ENCODE data around the gene PARS2. TPM values are rescaled to one million over a fixed set of nuclear protein-coding genes. Genes with fewer than 3 reads are reported as not detected.
"Not testable (repeated sequence)": the region's sequence is repeated elsewhere in the genome, so short reads cannot be mapped to it uniquely, and the experiment has no call there.

PARS2 gene
- total RNA-seq, 1 experiment from 2014 or later: 17.2 TPM

GRCh38 chr1:54781023-54781723 lies 16.9 kb upstream of the PARS2 start:
- no peak for DNase-seq (ENCODE audit: low spot score)
- in situ Hi-C loops (cut with HindIII; ENCODE audit: low sequenced_read_pairs): no loop called here

- in situ Hi-C loops (cut with HindIII; ENCODE audit: low sequenced_read_pairs): no loop called here
- DNase-seq (ENCODE audit: low spot score): no peak
Measured at GRCh38 chr1:54777431-54777830, 13.1 kb upstream of the PARS2 start.

- DNase-seq (ENCODE audit: low spot score): no peak
- in situ Hi-C loops (cut with HindIII; ENCODE audit: low sequenced_read_pairs): no loop called here
Measured at GRCh38 chr1:54777011-54777410, 12.7 kb upstream of the PARS2 start.

GRCh38 chr1:54775828-54776721 lies 11.8 kb upstream of the PARS2 start:
- in situ Hi-C loops (cut with HindIII; ENCODE audit: low sequenced_read_pairs); DNase-seq (ENCODE audit: low spot score): not testable (repeated sequence)

- peak; percentile 10 for DNase-seq (ENCODE audit: low spot score)
- in situ Hi-C loops (cut with HindIII; ENCODE audit: low sequenced_read_pairs): no loop called here
Measured at GRCh38 chr1:54774820-54775498, 10.6 kb upstream of the PARS2 start.

GRCh38 chr1:54772951-54773350 lies 8.6 kb upstream of the PARS2 start:
- in situ Hi-C loops (cut with HindIII; ENCODE audit: low sequenced_read_pairs): no loop called here

DNA sequence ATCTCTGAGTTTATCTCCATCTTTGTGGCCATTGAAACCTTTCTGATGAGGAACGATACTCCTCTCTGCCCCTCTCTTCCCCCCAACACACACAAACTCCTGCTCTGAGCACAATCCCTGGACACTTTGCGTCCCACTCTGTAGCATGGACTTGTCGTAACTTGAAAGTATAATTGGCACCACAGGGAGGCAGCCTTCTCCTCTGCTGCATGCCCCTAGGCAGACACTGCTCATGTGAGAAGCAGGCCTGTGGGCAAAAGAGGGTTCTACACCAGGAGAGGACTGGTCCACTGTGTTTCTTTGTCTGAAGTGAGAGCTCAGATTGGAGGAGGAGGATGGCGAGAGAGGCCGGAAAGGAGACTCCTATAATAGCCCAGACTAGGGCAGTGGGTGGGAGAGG lies 3.8 kb upstream of the PARS2 start:
- in situ Hi-C loops (cut with HindIII; ENCODE audit: low sequenced_read_pairs): no loop called here
- no peak for DNase-seq (ENCODE audit: low spot score)

More at GRCh38 chr1:54772951-54773350, 8.6 kb upstream of the PARS2 start:
- DNase-seq (ENCODE audit: low spot score): no peak

GRCh38 chr1:54767526-54767925 lies 3.2 kb upstream of the PARS2 start:
- in situ Hi-C loops (cut with HindIII; ENCODE audit: low sequenced_read_pairs): no loop called here
- no peak for DNase-seq (ENCODE audit: low spot score)

DNA sequence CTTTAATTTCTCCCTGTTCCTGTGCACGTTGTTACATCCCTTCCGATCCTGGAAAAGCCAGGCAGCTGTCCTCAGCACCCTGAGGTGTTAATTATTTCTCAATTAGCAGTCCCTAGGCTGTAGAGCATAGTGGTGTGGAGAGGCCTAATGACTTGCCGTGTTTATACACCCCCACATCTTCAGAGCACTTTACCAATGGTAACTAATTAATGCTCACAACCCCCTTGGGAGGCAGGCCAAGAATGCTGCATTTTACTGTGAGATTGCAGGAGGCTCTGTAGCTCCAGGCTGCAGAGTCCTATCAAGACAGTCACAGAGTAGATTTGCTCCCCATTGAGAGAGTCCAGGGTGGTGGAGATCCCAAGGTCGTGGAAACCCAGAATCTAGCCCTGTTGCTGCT lies 2.4 kb upstream of the PARS2 start:
- in situ Hi-C loops (cut with HindIII; ENCODE audit: low sequenced_read_pairs): no loop called here
- DNase-seq (ENCODE audit: low spot score): no peak

DNA sequence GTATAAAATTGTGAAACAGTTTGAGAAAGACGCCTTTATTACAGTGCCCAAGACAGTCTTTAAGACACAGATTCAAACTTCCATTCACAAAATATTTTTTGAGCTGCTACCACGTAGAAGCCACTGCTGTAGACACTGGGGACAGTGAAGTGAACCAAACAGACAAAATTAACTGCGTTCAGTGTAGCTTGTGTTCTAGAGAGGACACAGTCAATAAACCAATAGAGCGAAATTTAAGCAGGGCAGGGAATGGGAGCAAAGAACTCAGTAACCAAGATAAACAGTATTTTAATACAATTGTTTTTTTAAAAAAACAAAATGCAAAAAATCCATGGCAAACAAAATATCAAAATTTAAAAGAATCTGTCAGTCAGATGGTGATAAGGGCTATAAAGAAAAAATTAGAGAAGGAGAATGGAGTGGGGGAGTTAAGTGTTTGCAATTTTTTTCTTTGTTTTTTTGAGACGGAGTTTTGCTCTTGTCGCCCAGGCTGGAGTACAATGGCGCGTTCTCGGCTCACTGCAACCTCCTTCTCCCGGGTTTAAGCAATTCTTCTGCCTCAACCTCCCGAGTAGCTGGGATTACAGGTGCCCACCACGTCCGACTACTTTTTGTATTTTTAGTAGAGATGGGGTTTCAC lies 719 bp upstream of the PARS2 start:
- no peak for DNase-seq (ENCODE audit: low spot score)
- in situ Hi-C loops (cut with HindIII; ENCODE audit: low sequenced_read_pairs): no loop called here

- in situ Hi-C loops (cut with HindIII; ENCODE audit: low sequenced_read_pairs): no loop called here
- no peak for DNase-seq (ENCODE audit: low spot score)
Measured at GRCh38 chr1:54763816-54764132, 549 bp downstream of the PARS2 start.

GRCh38 chr1:54758678-54759348 lies 5.5 kb downstream of the PARS2 start:
- in situ Hi-C loops (cut with HindIII; ENCODE audit: low sequenced_read_pairs): no loop called here
- DNase-seq (ENCODE audit: low spot score): no peak

- in situ Hi-C loops (cut with HindIII; ENCODE audit: low sequenced_read_pairs): no loop called here
- DNase-seq (ENCODE audit: low spot score): no peak
Measured at GRCh38 chr1:54757833-54758232, 6.5 kb downstream of the PARS2 start.

DNA sequence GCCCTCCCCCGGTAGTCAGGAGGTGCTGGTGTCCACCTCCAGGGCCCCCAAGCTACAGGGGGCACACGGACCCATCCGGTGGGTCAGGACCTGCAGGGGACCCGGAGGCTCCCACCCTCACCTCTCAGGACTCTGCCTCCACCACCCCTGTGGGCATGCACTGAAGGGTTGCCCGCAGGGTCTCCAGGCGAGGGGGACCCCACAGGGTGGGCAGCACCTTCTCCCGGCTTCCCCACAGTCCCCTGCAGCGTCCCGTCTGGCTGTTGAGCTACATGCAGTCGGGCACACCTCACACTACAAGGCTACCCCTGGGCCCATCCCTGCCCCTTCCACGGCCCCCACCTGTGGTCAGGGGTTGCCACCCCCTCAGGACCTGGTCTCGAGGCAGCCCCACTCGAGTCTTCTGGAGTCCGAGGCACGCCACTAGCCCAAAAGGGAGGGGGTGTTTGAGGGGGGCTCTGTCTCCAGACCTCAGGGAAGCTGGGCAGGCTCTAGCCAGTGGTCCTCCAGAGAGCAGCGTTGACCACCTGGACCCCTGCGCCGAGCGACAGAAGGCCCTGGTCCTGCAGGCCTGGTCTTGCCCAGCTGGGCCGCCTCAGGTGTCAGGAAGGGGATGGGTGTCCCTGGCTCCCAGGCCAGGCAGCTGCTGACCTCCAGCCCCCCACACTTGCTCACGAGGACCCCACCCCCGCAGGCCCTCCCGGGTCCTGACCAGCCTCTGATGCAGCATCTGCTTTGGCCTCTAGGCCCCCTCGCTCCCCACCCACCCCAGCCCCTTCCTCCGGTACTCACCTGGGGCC lies 9.6 kb downstream of the PARS2 start:
- no peak for DNase-seq (ENCODE audit: low spot score)
- in situ Hi-C loops (cut with HindIII; ENCODE audit: low sequenced_read_pairs): no loop called here

DNA sequence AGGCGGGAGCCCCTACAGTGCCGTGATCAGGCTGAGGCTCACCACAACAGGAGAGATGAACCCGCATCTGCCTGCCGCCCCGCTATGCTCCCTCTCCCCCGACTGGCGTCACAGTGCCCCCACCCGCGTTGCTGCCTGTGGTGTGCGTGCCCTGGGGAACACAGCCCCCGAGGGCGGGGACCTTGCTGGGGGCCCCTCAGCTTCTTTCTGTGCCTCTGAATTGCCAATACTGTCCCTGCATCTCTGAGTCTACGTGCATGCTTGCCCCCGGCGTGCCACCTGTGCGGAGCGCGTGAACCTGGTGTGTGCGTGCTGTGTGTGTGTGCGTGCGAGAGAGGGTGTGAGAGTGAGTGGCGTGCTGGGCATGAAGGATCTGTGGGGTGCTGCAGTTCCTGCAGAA lies 10.3 kb downstream of the PARS2 start:
- in situ Hi-C loops (cut with HindIII; ENCODE audit: low sequenced_read_pairs): no loop called here

DNA sequence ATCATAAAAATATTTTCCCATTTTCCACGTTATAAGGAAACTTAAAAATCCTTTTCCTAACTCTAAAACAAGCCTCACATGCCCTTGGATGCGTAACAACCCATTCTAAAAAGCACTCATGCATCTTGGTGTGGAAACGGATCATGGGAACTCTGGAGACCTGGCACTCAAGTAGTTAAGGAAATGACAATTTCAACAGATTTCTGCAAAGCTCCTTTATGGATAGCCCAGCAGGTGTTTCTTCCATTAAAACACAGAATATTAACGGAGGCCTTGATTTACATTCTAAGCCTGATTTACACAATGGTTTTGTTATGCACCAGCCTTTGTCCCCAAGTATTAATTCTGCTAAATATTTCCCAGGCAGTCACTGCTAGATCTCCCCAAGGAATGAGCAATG lies 12.9 kb downstream of the PARS2 start:
- DNase-seq (ENCODE audit: low spot score): no peak
- in situ Hi-C loops (cut with HindIII; ENCODE audit: low sequenced_read_pairs): no loop called here

More for the DNA sequence above, 10.3 kb downstream of the PARS2 start:
- no peak for DNase-seq (ENCODE audit: low spot score)

DNA sequence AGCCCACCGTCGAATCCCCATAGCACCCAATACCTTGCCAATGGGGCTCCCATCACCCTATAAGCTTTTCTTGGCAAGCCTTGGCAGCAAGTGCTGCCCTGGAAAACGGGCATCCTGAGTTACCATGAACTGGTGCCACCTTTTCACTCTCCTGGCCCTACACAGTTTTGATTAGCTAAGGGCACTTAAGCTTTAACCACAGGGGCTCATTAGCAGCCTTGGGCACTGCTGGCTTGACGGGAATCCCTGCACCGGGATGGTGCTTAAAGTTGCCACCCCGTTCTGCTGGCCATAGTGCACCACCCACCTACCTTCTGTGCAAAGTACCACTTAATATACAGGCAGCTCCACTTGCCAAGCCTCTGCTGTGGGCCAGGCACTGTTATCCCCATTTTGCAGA lies 13.7 kb downstream of the PARS2 start:
- in situ Hi-C loops (cut with HindIII; ENCODE audit: low sequenced_read_pairs): no loop called here
- DNase-seq (ENCODE audit: low spot score): no peak

DNA sequence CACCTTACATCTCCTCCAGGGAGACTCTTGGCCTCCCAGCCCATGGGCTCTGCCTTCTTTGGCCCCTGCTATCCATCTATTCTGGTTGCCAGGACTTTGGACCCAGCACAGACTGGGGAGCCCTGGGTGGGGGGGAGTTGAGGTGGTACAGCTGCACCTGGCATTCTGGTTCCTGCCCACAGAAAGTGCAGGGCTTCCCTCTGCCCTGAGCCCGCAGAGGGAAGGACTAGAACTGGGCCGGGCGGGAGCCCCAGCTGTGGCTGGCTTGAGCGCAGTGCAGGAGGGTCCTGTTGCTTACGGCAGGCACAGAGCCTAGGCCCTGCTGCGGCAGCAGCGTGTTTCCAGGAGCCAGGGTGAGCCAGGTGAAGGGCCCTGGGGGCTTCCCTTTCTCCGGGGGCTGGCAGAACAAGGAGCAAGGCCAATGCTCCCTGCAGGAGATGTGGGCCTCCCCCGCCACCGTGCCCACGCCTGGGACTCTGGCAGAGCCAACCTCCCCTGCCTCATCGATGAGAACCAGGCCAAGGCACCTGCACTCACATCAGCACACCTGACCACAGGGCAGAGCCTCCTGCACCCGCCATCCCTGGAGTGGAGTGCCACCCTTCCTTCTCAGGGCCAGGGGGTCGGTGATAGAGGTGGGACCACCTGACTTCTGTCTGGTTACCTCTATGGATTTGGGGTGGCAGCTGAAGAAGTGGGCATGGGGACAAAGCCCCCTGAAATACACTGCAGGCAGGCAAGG lies 16.1 kb downstream of the PARS2 start:
- in situ Hi-C loops (cut with HindIII; ENCODE audit: low sequenced_read_pairs): no loop called here
- DNase-seq (ENCODE audit: low spot score): no peak

Data from G401 (cell line).